HUDEP-2 (cell line): ENCODE results near the gene SEMA4A.
A peak's percentile ranks its signal among the peaks of the same experiment; 100 is the strongest.
"Not testable (repeated sequence)": the region's sequence is repeated elsewhere in the genome, so short reads cannot be mapped to it uniquely, and the experiment has no call there.

Experiments
- DNase-seq, 76 experiments: peaks; one replicate each; lab custom pipeline; 2025; ENCODE audit not compliant: unreplicated experiment in 76 of 76; lab: John Stamatoyannopoulos, UW

The SEMA4A gene

DNA sequence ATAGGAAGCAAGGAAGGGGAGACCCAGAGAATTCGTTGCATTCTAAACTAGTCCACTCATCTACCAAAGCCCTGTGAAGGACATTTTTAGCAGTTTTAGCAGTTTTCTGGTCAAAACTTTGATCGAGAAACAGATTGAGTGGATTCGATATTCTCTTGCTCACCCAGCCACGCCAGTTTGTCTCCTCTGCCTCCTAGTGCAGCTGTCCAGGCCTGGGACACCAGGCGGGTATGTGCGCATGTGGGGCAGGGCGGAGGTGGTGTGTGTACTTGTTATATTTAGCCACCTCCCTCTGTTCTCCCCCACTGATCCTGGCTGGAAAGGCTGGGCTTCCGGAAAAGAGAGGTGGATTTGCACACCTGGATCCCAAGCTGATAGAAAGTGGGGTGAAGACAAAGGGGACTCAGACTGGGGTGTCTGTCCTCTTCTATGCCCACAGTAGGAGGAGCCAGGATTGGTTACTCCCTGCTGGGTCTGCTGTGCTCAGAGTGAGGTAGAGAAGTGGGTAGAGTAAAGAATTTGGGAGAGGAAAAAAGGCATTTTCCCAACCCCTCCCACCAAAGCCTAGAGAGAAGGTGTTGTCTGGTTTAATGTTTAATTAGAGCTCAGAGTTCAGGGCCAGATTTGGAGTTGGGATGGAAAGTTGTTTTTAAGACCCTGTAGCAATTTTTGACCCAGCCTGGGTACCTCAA, 35.1 kb upstream of the SEMA4A start:
- peak in 22 of 76 experiments; percentile 9 to 43 (median 20) for DNase-seq

DNA sequence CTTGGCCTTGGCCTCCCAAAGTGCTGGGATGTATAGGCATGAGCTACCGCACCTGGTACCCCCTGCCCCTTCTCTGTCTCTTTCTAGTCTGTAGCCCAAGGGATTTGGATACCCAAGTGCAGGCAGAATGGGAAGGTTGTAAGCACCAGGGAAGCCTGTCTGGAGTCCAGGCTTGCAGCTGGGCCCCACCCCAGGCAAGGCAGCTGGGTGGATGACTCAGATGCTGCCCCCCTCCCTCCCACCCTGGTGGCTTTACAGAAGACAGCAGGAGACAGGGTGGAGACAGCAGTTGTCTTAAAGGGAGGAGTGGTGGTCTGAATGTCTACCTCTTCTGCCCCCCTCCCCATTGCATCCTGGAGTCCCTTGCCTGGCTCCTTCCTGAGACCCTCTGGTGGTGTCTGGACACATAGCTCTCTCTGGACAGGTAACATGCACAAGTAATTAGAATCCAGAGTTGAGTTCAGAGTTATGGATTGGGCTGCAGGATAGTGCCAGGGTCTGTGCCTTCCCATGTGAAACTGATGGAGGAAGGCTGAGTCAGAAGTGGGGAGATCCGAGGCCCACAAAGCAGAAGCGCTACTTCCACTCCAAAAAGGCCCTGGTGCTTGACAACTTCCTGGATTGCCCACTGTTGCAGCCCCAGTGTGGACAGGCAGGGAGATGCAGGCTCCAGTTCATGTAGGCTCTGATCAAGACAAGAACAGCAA, 33.7 kb upstream of the SEMA4A start:
- peak in 50 of 76 experiments; percentile 16 to 65 (median 42) for DNase-seq

DNA sequence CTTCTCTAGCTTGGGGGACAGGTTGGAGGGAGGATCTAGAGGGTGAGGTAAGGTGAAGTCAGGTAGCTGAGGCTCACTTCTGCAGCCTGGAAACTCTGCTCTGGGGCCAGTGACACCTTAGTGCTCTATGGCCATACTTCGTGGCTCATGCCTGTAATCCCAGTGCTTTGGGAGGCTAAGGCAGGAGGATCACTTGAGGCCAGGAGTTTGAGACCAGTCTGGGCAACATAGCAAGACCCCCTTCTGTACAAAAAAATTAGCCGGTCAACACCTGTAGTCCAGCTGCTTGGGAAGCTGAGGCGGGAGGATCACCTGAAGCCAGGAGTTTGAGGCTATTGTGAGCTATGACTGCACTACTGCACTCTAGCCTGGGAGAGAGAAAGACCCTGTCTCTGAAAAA, 33.1 kb upstream of the SEMA4A start:
- DNase-seq: no peak

DNA sequence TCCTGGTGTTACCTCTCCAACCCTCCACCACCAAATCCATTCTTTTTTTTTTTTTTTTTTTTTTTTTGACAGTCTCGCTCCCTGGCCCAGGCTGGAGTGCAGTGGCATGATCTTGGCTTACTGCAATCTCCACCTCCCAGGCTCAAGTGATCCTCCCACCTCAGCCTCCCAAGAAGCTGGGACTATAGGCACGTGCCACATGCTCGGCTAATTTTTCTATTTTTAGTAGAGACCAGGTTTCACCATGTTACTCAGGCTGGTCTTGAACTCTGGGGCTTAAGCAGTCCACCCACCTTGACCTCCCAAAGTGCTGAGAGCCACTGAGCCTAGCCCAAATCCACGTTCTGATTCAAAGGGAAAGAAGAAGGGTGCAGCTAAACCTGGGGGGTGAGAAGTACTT, 32.4 kb upstream of the SEMA4A start:
- DNase-seq: peak in 1 of 76 experiments; percentile 18

DNA sequence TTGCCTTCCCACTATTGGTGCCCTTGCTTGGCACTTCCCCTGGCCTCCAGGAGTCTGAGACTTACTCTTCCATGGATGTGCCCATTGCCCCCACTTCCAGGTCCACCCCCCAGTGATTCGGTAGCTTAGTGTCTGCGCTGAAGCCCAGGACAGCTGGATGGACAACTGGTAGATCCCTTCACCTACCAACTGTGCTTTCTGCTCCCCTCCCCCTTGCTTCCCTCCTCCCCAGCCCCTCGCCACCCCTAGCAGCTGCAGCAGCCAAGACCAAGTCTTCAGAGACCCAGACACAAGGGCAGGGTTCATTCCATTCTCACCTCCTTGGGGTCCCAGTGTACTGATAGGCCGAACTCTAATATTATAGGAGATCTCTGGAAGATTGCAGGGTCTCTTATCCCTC, 31.9 kb upstream of the SEMA4A start:
- DNase-seq: no peak

DNA sequence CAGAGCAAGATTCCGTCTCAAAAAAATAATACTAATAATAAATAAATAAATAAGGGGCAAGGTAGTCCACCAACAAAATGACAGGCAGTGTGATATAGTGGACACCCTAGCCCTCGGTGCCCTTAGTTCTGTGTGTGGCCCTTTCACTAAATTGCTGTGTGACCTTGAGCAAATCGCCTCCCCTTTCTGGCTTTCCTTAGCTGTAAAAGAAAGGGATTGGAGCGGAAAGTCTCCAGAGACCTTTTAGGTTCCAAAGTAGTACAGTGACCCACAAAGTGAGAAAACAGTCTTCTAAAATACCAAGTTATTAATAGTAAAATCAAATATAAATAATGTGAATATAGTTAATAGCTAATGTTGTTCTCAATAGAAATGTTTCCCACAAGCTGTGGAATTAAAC, 31.3 kb upstream of the SEMA4A start:
- DNase-seq: no peak

DNA sequence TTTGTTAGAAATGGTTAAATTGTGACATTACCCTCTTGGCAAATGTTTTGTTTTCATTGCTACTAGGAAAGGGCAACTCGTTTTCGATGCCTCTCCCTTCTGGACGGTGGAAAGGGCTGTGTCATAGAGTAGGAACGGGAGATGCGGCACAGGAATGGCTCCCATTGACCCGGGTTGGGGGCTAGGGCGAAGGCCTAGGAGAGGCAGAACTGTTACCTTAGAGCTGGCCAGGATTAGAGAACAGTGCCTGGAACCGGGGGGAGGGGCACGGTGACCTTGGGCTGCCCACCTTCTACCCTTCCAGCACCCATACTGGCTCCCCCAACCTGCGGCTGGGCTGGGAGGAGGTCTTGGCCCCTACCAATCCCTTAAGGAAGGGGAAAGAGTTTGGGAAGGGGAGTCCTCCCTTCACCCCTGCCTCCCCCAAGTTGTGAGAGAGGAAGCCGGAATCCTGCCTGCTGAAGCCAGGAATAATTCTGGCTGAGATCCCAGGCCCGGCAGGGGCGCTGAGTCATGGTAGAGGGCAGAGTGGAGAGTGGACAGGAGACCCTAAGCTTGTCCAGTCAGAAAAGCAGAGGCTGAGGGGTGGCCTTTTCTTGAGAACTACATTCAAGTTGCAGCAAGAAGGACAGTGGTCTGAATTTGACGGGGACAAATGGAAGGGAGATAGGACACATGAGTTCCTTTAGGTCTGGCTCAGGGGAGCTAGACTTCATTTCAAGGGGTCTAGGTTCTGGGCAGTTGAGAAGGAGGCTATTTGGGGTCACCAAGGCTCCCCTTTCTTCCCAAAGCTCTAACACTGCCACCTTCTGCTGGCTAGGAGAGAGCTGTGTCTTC, 30.6 kb upstream of the SEMA4A start:
- DNase-seq: peak in 3 of 76 experiments; percentile 20 to 55 (median 42)

DNA sequence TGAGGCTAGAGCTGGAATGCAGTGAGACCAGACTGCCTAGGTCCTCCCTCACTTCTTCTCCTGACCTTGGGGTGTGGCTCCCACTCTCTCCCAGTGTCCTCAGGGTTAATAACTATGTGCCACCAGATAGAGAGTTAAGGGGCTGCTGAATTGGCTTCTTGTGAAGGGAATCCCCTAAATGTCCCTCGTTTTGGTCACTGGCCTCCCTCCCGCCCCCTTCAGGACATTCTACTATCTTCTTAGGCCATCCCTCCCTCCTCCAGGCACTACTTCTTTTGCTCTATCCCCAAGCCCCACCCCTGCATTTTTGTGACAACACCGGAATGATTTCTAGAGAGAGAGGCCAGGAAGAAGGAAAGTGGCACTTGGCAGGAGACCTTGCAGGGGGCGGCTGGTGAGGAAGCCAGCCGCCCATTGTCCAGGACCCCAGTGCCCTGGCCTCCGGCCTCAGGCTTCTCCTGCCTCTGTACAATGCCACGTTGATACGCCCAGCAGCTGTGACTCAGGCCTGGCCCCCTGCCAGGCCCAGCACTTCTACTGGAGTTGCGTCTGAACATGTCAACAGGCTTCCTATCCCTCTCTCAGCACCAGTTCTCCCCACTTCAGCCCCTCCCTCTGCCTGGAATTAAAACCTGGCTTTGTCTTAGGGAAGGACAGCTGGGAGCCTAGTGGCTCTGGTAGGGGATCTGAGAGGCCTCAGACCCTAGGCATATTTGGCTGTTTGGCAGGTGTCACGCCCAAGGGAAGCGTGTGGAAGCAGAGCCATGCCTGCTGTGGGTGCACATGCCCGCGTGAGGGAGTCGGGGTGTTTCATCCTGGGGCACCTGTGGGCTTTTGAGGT, 29.8 kb upstream of the SEMA4A start:
- DNase-seq: peak in 74 of 76 experiments; percentile 24 to 86 (median 75)

DNA sequence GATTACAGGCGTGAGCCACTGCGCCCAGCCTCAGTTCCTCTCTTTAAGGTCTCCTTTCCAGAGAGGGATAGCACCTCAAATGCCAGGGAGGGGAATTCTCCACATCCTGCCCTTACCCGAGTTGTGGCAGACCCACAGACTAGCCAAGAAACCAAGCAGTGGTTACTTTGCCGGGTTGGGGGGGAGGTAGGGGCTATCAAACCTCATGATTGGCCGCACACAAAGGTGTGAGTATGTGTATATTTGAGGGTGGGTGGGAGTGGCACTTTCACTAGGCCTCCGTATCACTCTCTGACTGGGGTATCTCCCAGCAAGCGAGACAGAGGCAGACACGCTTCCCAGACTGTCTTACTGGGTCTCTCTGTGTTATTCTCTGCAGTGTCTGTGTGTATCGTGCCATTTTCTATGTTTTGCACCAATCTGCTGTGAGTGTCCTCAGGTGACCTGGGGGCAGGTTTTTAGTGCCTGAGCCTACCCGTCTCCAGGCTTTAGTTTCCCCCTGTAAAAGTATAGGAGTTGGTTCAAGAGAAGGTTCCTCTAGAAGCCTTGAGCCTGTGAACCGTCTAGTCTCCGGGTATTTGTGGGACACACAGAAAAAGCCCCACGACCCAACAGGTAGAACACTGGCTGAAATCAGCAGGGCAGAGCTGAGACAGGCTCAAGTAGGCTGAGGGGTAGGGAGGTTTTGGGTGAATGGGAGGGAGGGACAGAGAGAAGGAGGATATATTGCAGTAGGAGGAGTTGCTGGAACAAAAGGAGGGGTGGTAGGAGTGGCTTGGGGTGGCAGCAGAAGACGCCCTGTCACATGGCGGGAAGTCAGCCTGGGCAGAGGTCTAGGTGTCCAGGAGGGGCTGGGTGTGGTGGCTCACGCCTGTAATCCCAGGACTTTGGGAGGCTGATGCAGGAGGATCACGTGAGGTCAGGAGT, 28.6 kb upstream of the SEMA4A start:
- peak in 72 of 76 experiments; percentile 29 to 87 (median 66) for DNase-seq

DNA sequence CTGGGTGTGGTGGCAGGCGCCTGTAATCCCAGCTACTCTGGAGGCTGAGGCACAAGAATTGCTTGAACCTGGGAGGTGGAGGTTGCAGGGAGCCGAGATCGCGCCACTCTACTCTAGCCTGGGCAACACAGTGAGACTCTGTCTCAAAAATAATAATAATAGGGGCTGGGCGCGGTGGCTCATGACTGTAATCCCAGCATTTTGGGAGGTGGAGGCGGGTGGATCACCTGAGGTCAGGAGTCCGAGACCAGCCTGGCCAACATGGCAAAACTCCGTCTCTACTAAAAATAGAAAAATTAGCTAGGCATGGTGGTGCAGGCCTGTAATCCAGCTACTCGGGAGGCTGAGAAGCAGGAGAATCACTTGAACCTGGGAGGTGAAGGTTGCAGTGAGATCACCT, 27.8 kb upstream of the SEMA4A start:
- DNase-seq: not testable (repeated sequence)

DNA sequence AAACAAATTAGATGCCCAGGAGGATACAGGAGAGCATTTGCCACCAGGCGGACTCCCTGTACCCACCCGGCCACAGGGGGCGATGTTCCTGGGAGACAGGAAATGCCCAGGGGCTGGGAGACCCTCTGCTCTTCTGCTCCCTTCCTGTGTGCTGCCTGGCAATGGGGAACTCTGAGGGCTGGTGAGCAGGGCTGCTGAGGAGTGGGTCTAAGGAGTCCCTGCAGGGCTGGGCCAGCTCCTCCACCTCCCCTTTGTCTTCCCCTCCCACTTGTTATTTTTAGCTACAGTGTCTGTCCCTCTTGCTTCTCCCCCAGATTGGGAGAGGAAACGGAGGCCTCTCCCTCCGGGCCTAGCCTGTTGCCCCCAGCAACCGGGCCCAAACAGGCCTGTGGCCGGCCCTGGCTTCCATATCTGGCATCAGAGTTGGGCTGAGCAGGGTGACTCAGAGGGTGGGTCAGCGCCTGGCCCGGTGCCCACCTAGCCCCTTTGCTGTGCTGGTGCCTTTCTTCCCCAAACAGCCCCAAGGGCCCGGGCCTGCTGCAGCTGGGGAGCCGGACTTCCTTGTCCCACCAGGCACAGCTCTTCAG, 27.2 kb upstream of the SEMA4A start:
- DNase-seq: peak in 75 of 76 experiments; percentile 26 to 97 (median 88)

DNA sequence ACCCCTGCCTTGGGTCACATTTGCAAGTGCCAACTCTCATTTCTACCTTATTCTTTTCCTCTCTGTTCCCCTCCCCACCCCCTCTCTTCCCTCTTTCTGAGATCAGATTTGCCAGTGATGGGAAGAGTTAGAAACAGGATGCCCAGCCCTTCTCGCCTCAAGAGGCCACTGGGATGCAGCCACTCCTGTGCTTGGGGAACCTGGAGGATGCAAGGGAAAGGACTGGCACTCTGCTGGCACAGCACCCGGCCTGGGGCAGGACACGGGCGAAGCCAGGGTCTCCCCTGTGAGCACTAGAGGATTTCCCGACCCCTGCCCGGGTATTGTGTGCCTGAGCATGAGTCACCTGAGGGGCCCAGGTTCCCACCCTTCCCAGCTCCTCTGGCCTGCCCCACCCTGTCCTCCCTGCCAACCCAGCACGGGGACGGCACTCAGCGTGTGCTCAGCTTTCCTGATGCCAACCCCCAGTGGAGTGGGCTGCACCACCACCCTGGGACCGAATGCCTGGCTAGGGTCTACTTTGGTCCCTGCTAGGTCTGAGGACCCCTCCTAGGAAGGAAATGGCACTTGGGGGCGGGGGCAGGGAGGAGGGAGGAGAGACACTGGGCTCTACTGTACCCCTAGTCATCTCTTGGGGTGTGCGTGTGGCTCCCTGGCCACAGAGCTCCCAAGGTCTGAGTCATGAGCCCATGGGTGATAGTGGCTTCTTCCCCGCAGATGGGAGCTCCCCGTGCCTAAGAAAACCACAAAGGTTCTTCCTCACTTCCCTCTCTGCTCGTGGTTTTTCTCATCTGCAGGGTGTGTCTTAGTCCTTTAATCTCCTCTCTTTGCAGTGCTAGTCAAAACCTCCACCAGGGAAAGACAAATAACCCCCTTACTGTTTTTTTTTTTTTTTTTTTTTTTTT, 26.5 kb upstream of the SEMA4A start:
- peak in 65 of 76 experiments; percentile 17 to 81 (median 48) for DNase-seq

DNA sequence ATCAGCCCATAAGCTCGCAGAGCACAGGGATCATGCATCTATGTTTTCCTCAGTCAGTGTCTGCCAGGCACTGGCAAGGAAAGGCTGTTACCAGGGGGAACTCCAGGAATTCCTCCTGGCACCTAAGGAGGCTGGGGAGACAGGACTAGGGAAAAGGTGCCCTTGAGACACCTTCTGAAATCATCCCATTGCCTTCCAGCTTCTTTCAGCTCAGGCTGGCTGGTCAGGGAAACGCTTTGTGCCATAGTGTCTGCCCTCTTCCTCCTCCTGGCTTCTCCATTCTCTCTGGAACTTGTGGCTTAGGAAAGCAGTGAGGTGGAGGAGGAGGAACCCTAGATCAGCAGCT, 25.1 kb upstream of the SEMA4A start:
- no peak for DNase-seq

DNA sequence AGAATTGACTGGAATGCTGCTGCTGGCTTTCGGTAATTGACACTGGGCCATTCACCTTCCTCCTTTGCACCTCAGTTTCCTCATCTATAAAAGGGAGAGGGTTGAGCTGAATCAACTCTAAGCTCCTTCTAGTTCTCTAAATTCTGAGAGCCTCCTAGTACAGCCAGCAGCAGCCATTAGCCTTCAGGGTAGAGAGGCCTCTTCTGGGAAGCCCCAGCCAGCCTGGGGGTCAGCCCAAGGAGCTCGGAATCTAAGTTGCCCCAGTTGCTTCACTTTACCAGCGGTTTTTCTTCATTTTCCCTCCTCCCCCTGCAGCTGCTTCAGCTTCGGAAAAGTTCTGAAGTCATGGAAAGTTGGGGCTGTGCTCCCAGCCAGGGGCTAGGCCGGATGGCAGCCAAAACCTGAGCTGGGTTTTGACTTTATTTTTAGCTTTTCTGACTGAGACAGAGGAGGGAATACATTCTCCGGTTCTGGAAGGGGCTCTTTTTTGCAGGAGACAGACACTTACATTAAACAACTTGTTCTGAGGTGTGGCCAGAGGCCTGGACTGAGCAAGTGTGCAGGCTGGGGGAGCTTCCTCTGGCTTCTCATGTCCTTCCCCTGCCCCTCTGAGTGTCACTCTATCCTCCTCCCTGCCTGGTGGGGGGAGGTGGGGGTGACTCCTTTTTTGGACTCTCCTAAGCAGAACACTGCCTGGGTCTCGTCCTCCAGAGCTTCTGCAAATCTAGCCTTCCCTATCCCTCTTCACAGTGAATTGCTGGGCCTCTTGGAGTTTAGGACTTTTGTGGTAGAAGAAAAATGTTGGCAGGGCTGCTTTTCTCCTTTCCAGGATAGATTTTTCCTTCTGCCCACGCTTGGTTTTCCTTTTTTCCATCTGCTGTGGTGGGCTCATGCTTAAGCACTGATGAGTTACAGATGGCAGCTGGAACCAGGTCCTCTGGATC, 24.5 kb upstream of the SEMA4A start:
- peak in 2 of 76 experiments; percentile 16 to 19 for DNase-seq

DNA sequence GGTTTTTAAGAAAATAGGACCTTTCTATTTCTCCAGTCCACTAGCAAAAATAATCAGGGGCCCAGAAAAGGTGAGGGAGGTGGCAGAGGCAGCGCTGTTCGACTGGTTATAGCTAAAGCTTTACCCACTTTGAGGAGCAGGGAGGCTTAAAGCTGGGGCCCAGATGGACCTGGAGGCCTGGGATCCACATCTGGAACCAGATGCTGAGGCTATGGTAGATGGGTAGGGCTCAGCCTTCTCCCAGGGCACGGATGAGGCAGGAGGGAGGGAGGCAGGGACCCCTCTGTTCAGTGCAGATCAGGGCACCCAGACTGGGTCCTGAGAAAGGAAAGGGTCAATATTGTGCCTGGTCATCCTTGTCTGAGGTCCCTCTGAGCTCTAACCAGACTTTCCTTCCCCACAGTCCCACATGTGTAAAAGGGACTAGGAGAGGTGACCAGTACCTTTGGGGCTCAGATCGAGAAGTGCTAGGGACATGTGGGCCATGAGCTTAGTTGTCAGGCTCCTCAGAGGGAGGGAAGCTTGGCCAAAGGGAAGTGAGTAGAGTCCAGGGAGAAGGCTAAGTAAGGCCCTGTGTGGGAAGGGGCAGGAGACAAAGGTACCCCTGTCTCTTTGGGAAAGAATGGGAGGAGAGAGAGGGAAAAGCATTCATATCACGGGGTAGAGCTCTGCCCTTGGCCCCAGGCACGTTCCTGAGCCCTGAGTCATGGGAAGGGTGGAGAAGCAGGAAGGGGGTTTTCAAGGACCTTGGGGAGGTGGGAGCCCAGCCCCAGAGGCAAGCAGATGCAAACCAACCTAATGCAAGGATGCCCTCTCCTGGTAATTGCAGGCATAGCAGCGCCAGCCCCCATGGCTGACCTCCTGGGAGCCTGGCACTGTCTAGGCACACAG, 23.5 kb upstream of the SEMA4A start:
- DNase-seq: peak in 63 of 76 experiments; percentile 10 to 76 (median 54)

DNA sequence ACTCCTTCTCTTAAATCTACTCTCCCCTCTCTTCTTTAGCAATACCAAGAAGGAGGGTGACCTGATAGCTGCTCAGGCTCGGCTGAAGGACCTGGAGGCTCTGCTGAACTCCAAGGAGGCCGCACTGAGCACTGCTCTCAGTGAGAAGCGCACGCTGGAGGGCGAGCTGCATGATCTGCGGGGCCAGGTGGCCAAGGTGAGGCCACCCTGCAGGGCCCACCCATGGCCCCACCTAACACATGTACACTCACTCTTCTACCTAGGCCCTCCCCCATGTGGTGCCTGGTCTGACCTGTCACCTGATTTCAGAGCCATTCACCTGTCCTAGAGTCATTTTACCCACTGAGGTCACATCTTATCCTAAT, 22.8 kb upstream of the SEMA4A start:
- DNase-seq: no peak
